SHP77 (cell line): ENCODE data around the gene MCF2.
"Not testable (repeated sequence)": the region's sequence is repeated elsewhere in the genome, so short reads cannot be mapped to it uniquely, and the experiment has no call there.

ENCODE experiments used
- DNase-seq, 2 experiments: peaks; one replicate each; lab custom pipeline; 2025; lab: John Stamatoyannopoulos, UW

The MCF2 gene, protein sequence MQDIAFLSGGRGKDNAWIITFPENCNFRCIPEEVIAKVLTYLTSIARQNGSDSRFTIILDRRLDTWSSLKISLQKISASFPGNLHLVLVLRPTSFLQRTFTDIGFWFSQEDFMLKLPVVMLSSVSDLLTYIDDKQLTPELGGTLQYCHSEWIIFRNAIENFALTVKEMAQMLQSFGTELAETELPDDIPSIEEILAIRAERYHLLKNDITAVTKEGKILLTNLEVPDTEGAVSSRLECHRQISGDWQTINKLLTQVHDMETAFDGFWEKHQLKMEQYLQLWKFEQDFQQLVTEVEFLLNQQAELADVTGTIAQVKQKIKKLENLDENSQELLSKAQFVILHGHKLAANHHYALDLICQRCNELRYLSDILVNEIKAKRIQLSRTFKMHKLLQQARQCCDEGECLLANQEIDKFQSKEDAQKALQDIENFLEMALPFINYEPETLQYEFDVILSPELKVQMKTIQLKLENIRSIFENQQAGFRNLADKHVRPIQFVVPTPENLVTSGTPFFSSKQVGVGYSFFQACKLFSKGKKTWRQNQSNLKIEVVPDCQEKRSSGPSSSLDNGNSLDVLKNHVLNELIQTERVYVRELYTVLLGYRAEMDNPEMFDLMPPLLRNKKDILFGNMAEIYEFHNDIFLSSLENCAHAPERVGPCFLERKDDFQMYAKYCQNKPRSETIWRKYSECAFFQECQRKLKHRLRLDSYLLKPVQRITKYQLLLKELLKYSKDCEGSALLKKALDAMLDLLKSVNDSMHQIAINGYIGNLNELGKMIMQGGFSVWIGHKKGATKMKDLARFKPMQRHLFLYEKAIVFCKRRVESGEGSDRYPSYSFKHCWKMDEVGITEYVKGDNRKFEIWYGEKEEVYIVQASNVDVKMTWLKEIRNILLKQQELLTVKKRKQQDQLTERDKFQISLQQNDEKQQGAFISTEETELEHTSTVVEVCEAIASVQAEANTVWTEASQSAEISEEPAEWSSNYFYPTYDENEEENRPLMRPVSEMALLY

DNA sequence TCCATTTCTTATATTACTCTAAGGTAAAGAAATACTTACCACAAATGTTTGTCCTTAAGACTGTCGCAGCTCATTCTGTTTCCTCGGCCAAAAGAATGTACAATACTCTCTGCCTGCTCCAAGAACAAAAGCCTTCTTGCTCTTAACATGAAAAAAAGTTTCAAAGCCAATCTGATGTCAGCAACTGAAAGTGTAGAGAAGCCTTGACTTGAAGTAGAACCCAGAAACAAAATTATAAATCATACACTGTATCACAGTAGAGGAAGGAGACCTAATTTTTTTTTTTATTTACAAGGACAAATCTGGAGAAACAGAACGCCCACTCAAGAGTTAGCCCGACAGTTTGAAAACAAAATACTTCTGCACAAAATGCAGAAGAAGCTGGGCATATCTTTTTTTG is at the start of gene MCF2:
Gene MCF2, minus strand, starts transcription at position 101 of the 400 bp plus-strand sequence. CDS start 56,423 bp downstream, outside the sequence.
- DNase-seq: no peak

DNA sequence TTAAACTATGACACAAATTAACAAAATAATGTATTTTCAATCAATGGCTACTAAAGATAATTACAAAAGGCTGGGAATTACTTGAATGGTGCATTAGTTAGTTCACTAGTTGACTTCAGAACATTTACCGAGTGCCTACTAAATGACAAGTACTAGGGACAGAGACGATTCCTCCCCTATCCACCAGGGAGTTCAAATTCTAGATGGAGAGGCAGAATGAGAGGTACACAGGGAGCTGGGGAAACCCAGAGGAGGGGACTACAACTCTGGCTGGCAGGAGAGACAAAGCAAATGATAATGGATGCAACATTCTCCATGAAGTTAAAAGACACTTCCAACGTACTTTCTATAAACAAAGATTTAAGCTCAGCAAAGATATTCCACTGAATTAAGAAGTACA is 43.1 kb upstream of the MCF2 start:
- DNase-seq: no peak

DNA sequence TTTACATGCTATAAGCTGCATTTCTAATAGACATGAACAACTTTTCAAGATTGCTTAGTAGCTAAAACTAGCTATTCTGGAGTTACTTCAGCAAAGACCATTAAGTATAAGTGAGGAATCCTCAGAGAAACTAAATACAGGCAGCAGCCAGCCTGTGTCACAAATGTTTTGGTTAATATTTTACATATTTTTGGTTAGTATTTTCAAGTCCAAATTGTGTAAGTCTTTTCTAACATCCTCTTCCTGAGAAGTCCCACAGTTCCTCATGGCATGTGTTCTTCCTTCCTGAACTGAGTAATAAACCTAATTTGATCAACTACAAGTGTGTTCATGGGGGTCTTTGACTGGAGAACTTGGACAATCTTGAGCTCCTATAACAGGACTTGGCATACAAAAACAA is 42.4 kb upstream of the MCF2 start:
- no peak for DNase-seq

DNA sequence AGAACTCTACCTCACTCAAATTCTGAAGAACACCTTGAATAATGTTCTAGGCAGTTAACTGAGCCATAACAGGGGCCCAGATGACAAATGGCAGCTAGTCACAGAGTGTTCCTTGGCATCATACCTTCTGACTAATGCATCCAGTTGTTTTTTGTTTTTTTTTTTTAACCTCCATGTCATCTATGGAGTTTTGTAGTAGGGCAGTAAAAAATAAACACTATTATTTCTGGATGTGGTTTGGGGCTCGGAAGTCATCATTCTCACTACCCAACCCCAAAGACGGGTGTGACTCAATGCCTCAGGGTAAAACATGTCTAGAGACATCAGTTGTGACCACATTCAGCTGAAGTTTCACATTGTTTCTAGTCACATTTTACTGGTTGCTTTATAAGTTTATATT is 31.2 kb upstream of the MCF2 start:
- DNase-seq: no peak

DNA sequence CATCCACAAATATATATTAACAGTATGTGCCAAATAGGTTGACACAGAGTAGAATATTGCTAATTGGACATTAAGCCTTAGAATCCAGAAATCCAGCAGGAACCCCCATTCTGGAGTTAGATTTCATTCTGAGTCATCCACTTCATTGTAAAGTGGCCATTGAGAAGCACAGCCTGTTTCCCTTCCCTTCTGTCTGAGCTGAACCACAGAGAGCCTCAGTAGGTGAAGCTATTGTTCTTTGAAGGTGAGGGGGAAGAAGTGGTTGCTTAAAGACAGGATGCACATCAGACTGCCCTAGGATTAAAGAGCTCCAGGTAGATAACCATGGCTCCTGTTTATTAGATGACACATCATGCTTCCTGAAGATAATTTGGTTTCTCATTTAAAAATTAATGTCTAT is 30.6 kb upstream of the MCF2 start:
- no peak for DNase-seq

DNA sequence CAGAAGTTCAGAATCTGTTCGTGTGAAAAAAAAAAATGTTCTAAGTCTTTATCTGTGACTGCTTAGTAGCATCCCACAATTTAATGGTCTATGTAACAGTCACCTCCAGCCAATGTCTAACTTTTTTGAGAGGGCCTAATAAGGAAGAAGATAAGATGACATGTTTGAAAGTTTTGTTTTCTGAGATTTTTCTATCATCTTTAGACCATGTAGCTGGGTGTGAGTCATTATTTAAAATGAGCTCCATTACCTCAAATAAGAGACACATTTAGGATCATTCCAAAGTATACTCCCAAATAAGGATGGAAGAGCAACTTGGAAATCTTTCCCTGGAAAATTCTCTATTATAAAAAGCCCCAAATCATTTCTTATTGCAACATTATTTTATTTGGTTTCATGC is 28.2 kb upstream of the MCF2 start:
- DNase-seq: no peak

DNA sequence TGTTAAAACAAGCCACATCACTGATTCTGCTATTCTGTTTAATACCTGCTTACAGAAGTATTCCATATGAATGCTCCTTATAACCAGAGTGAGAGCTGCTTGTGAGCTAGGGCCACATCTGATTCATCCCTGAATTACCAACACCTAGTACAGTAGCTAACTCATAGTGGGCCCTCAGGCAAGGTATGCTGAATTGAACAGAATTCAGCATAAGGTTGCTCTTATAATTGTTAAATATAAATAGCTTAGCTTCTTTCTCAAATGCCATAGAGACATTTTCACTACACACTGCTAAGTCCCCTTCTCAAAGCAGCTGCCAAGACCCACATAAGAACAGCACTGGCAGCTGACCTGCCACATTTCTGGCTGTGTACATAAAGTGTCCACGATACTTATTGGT is 27.0 kb upstream of the MCF2 start:
- DNase-seq: no peak

DNA sequence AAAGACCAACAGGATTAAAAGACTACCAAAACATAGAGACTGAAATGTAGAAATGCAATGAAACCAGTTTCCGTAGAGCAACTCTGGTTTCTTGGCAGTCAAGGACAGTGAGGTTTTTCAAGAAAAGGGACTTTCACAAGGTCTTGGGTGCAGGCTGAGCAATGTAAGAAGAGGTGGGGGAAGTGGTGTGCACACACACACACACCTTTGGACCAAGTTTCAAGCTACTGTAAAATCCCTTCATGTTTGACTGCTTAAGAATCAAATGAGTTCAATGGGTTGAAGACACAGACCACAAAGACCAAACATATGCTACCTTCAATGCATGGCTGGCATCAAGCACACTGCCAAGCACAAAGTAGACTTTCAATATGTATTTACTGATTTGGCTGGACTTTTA is 17.8 kb upstream of the MCF2 start:
- no peak for DNase-seq

DNA sequence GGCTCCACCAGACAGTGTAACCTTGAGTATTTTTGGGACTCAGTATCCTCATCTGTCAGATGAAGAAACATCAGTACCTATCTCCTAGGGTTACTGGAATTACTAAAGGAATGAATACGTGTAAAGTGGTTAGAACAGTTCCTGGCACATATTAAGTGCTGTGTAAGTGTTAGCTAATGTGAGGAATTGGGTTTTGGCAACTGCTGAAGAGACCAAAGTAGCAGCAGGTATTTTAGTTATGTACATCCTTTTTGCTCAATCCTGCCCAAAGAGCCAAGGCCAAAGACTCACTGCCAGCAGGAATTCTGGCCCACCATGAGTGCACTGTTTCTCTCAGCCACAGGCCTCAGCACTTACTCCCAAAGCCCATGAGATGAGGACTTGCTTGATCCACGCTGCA is 16.7 kb upstream of the MCF2 start:
- no peak for DNase-seq

DNA sequence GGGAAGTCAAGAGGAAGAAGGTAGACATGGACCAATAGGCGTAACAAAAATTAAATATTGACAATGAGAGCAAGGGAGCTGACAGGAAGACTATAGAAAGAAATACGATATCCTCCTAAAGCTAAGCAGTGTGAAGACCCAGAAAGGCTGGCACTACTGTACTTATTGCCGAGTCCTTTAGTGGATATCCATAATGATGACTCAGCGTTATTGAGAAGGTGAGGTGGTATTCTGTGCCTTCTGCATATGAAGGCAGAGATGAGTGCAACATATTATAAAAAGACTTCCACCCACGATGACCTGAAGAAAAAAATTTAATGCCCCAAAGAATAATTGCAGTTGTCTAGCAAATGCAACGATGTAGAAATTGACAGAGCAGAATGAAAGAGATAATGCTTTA is 13.0 kb upstream of the MCF2 start:
- no peak for DNase-seq

DNA sequence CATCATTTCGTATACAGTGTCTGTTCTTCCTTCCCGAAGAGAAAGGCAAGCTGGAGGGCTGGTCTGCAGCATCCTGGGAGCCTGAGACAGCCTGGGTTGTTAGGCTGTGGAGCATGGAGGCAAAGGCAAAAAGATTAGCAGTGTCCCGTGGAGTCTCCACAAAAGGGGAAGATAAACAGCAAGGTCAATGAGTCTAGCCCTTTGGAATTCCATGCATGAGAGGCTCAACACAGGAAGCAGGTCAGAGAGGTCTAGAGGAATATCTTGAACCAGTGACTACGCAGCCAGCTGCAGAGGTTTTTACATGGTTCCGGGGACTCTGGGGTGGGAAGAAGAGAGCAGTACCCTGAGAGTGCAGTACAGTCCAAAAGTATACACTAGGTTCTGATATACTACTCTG is 12.2 kb upstream of the MCF2 start:
- DNase-seq: no peak

DNA sequence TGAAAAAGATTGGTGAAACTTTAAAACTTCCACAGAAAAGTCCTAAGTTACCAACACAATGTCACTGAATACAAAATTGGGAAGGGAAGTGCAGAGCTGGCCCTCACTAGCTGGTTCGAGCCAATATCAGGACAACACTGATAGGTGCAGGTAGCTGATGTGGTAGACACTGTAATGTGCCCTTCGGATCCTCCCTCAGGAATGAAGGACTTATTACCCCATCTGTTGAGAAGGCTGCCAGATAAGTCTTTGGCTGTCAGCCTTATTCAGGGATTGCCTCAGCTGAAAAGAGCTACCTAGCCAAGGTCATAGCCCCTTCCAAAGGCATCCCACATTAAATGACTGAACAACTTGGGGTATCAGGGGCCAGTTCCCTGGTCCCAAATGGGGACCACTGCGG is 5.3 kb downstream of the MCF2 start:
- no peak for DNase-seq

DNA sequence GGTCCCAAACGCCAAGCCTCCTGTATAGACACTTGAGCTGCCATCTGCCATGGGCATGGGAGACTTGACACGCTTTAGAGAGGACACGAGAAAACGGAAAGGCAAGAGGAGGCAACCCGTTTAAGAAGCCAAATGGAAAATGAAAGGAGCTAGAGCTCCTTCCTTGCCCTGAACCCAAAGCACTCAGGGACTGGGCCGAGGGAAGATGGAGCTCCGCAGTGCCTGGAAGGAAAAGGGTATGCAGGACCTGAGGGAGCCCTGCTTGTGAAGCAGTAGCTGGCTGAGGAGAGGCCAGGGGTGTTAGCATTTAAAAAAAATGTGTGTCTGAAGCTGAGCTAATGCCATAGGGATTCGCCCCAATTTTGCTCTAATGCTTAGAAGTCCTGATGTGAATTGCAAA is 15.1 kb downstream of the MCF2 start:
- DNase-seq: no peak

DNA sequence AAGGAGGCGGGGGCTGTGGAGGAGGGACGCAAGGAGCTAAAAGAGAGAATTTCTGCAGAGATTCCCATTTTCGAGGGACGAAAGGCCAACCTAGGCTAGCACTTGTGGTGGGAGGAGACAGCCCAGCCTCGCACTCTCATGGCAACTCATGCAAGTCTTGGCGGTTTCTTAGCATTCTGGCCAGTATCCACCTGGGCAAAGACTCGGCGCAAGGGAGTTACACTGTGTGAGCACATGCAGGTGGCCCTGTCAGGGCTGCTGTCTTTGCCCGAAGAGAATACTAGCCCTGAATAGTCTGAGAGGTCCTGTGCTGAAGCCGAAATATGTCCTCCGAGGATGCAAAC is 15.5 kb downstream of the MCF2 start:
- no peak for DNase-seq

DNA sequence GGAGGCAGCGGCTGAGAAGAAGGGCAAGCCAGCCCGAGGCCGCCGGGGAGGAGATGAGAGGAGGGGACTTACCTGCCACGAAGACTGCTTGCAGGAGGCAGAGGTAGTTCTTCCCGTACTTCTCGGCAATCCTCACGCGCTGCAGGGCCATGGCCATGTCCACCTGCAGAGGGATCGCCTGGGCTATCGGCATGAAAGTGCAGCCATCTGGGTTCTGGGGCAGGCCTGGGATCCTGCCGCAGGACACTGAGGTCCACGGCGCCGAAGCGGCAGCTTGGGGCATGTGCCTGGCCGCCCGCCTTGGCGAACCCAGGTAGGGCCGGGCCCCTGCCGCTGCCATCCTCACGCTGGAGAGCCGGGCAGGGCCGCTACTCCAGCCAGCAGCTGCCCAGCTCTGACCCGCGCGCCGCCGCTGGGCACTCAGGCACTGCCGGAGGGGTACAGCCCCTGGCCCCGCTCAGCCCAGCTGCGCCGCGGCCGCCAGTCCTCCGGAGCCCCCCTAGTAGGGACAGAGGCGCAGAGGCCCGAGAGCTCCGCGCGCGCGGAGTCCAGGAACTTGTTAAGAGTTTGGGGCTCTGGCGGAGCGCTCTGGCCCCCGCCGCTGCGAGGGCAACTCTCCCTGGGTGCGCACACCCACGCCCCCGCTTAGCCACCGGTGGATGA is 16.0 kb downstream of the MCF2 start:
- DNase-seq: no peak

DNA sequence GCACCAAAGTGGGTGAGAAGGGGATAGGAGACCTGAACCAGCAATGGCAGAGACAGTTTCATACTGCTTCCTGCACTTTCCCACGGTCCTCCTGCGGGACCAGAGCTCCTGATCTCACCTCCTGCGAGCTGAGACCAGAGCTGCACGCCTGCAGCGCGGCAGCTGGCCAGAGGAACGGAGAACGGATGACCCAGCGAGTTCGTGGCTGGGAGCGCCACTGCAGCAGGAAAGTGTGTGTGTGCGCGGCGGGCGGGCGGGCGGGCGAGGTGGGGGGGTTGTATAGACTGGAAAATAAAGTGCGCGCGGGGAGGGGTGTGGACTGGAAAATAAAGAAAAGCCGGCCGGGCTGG is 16.5 kb downstream of the MCF2 start:
- DNase-seq: no peak

DNA sequence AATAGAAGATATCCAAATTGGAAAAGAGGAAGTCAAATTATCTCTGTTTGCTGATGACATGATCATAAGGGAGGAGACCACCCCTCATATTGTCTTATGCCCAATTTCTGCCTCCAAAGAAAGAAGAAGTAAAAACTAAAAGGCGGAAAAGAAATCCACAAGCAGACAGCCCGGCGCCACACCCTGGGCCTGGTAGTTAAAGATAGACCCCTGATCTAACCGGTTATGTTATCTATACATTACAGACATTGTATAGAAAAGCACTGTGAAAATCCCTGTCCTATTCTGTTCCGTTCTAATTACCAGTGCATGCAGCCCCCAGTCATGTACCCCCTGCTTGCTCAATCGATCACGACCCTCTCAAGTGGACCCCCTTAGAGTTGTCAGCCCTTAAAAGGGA is 22.8 kb downstream of the MCF2 start:
- DNase-seq: not testable (repeated sequence)

DNA sequence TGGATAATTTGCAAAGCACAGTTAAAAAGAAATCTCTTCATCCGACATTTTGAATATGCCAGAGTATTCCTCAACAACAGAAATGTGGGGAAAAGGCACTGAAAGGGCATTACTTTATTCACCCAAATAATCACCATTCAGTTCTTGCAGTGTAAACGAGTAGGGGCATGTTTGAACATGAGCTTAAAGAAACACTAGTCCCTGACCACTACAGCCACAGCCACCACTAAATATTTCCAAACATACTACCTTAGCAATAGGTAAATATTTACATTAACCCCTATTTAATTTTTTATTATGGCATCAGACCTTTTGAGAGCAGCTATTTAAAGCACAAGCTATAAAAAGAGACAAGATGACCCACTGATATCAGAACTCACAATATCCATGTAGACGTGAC is 27.6 kb downstream of the MCF2 start:
- DNase-seq: no peak

DNA sequence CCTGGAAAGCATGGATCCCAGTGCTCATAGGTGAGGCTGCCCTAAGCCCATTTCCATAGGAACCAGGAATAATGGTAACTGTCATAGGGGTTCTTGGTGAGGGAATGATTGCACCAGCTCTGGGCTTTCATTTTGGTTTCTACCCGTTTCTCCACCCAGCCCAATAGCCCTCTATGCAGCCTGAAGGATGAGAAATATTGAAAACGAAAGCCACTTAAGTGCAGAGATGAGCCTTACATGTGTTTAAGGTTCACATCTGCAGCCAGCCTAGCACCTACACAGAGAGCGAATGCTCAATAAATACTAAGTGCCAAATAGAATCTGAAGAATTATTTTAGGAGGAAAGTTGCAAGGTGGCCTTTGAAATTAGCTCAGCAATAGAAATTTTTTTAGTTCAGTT is 60.4 kb downstream of the MCF2 start:
- no peak for DNase-seq

DNA sequence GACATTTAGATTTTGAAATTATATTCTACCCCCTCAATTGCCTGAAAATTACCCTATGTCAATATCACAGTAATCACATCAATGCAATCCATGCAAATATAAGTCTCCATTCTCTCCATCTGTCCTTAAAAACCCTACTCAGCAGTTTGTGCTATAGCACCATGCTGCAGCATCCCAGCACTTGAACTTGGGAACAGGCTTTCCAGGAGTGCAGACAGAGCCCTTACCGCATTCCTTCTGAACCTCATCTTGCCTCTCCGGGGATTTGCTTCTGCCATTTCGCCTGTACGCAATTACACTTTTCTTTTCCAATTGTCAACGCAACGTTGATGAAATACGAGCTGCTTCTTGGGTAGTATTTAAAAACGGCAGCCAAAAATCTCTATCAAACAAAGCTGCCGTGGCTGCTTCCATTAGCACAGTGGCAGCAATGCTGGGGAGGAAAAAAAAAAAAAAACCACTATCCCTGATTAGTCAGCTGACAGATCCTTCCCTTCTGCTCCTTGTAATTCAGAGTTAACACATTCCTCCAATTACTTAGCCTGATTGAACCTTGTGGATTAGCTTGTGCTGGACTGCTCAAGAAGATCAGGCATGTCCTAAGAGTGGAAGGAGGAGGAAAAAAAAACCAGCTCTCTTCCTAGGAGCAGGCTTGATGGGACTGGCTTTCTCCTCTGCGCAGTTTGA is 65.6 kb downstream of the MCF2 start:
- no peak for DNase-seq

DNA sequence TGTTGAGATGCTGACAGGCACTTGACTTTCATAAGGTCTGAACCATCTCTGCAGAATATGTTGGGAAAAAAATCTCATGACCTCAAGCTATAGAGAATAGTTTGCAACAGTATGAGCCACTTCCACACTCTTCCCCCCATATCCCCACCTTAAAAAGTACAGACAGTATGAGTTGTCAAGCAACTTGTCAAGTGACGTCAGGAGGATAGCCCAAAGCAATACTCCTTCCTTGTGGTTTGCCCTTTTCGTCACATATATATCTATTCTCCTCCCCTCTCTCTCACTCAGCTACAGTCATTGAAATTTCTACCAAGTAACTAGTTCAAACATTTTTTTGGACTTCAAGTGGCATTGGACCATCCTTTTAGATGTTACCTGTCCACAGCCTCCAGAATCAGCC is 67.7 kb downstream of the MCF2 start:
- DNase-seq: no peak

DNA sequence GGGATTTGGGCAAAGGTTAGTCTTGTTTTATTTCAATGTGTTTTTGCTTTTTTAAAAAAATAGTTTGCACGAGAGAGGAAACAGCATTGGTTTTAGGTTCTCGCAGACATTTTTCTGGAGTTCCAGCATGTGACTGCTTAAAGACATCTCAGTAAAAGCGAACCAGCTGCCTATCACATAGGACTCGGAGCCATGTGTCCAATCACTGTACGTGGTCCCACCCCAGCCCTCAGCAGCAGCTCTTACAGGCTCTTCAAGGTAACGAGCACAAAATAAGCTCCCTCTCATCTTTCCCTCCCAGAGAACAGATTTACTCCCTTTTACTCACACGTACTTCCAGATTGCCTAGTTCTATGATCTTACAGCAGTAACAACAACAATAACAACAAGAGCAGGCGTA is 68.7 kb downstream of the MCF2 start:
- no peak for DNase-seq
